Measurements from ENCODE around the gene DUT.

- no peak for TF ChIP-seq SUZ12 (IDR thresholded peaks at IDR 0.05; ENCODE audit: extremely low read depth, insufficient read depth, insufficient read length)
- no peak for TF ChIP-seq ZNF274 (IDR thresholded peaks at IDR 0.05; ENCODE audit: low read depth, low read length)
- TF ChIP-seq YY1 (IDR thresholded peaks at IDR 0.05; ENCODE audit: insufficient read depth, insufficient read length) = no peak
Measured at GRCh38 chr15:48355377-48355776, 24.1 kb downstream of the DUT start.

Data from NT2/D1 (cell line).